ENCODE measurements around the gene WIPF2.
"Not testable (repeated sequence)": the region's sequence is repeated elsewhere in the genome, so short reads cannot be mapped to it uniquely, and the experiment has no call there.

WIPF2 gene

GRCh38 chr17:40191237-40192208, 27.6 kb upstream of the WIPF2 start:
- peak; percentile 45 to 94 (median 68) for DNase-seq
- intact Hi-C loops (cut with DNase I), result loop anchor here (5.0 kb wide), 1 partner anchor 179 kb away; no protein-coding TSS in a partner anchor

- intact Hi-C loops (cut with DNase I), result loop anchor here (5.0 kb wide), 1 partner anchor 181 kb away; no protein-coding TSS in a partner anchor
- DNase-seq, result peak in 1 of 10 donors; percentile 40
Measured at GRCh38 chr17:40192961-40193360, 26.1 kb upstream of the WIPF2 start.

DNA sequence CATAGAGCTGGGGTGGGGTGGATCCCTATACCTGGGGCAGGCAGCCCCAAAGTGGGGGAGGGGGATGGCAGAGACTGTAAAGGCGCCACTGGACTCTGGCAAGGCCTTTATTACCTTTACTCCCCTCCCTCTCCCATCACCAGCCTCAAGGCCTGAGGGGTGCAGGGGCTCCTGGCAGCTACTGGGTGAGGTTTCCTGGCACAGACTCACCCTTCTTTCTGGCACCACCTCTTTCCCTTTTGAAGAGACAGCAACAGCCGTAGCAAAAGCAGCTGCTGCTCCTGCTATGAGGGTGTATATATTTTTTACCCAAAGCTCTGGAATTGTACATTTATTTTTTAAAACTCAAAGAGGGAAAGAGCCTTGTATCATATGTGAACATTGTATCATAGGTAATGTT, 24.3 kb upstream of the WIPF2 start:
- intact Hi-C loops (cut with DNase I), result loop anchor here (5.0 kb wide), 1 partner anchor 183 kb away; no protein-coding TSS in a partner anchor

GRCh38 chr17:40197550-40197949, 21.6 kb upstream of the WIPF2 start:
- DNase-seq, result no peak
- intact Hi-C loops (cut with DNase I), result no loop called here

More for the DNA sequence above, 24.3 kb upstream of the WIPF2 start:
- DNase-seq, result no peak

- DNase-seq; intact Hi-C loops (cut with DNase I): not testable (repeated sequence)
Measured at GRCh38 chr17:40197965-40198456, 21.1 kb upstream of the WIPF2 start.

GRCh38 chr17:40198576-40198975, 20.5 kb upstream of the WIPF2 start:
- intact Hi-C loops (cut with DNase I), result no loop called here
- DNase-seq, result no peak

GRCh38 chr17:40203131-40203530, 16.0 kb upstream of the WIPF2 start:
- intact Hi-C loops (cut with DNase I), result no loop called here

GRCh38 chr17:40206193-40206592, 12.9 kb upstream of the WIPF2 start:
- DNase-seq; intact Hi-C loops (cut with DNase I): not testable (repeated sequence)

More at GRCh38 chr17:40203131-40203530, 16.0 kb upstream of the WIPF2 start:
- no peak for DNase-seq

GRCh38 chr17:40209404-40210093, 9.6 kb upstream of the WIPF2 start:
- intact Hi-C loops (cut with DNase I), result no loop called here
- DNase-seq, result no peak

DNA sequence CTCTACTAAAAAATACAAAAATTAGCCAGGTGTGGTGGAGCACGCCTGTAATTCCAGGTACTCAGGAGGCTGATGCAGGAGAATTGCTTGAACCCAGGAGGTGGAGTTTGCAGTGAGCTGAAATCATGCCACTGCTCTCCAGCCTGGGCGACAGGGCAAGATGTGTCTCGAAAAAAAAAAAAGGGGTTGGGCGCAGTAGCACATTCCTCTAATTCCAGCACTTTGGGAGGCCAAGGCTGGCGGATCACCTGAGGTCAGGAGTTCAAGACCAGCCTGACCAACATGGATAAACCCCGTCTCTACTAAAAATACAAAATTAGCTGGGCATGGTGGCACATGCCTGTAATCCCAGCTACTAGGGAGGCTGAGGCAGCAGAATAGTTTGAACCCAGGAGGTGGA, 5.2 kb upstream of the WIPF2 start:
- intact Hi-C loops (cut with DNase I), result not testable (repeated sequence)
- DNase-seq, result peak in 1 of 10 donors; percentile 11

- intact Hi-C loops (cut with DNase I), result loop anchor here (5.0 kb wide), 1 partner anchor 69 kb away; the partner anchor contains the start of gene CDC6
Measured at GRCh38 chr17:40218006-40218739, 931 bp upstream of the WIPF2 start.

DNA sequence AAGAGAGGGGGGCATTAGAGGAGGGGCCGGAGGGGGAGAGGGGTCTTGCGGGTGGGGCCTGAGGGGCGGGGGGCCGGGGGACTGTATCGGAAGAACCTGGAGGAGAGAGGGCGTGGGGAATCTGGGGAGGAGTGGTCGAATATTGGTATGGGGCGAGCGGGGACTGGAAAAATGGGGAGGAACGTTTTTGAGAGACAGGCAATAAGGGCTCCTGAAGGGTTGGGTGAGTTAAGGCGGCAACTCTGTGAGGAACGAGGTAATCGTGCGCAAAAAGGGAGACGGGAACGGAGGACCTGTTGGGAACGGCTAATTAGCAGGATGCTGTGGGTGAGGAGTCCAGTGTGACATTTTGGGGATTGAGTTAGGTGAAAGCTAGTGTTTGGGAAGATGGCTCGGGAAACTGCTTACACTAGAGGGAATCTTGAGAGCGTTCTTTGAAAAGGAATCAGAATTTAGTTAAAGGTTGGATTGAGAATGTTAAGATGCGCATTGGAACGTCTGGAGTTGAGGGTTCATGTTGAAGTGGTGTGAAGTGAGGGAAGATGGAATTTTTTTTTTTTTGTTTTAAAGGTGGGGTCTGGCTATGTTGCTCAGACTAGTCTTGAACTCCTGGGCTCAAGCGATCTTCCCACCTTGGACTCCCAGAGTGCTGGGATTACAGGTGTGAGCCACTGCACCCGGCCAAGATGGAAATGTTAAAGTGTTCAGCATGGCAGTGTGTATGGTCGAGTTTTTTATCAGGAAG, 662 bp downstream of the WIPF2 start:
- intact Hi-C loops (cut with DNase I), result loop anchor here (5.0 kb wide), 1 partner anchor 68 kb away; the partner anchor contains the start of gene CDC6
- peak in 6 of 10 donors; percentile 12 to 86 (median 30) for DNase-seq

More at GRCh38 chr17:40218006-40218739, 931 bp upstream of the WIPF2 start:
- peak in 1 of 10 donors; percentile 8 for DNase-seq

- intact Hi-C loops (cut with DNase I), result no loop called here
- DNase-seq, result peak in 6 of 10 donors; percentile 20 to 37 (median 34)
Measured at GRCh38 chr17:40224718-40225550, 5.8 kb downstream of the WIPF2 start.

GRCh38 chr17:40229146-40229545, 10.0 kb downstream of the WIPF2 start:
- DNase-seq; intact Hi-C loops (cut with DNase I): not testable (repeated sequence)

GRCh38 chr17:40230670-40231069, 11.6 kb downstream of the WIPF2 start:
- intact Hi-C loops (cut with DNase I), result no loop called here

GRCh38 chr17:40231928-40232327, 12.8 kb downstream of the WIPF2 start:
- intact Hi-C loops (cut with DNase I); DNase-seq: not testable (repeated sequence)

More at GRCh38 chr17:40230670-40231069, 11.6 kb downstream of the WIPF2 start:
- no peak for DNase-seq

DNA sequence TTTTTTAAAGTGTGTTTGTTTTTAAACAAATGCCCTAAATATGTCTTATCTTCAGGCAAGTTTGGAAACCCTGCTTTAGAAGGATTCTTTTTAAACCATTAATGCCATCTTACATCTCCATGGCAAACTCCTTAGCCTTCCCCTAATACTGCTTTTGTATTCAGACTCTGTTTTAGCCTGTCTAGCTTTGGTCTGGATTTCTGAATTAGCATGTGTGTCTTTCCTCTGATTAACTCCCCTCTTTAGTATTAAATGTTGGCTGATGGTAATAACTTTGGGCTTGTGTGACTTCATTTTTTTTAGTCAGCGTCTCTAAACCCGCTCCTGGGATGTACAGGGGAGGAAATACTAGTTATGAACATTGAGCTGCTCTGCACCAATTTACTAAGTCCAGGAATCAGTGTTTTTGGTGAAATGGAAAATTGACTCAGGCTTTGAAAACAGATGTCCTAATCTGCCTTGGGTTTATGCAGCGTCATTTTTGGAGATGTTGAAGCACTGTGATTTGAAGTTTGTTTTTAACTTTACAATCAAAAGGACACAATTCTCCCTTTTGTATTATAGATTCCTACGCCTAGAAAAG, 22.2 kb downstream of the WIPF2 start:
- intact Hi-C loops (cut with DNase I), result no loop called here
- no peak for DNase-seq

DNA sequence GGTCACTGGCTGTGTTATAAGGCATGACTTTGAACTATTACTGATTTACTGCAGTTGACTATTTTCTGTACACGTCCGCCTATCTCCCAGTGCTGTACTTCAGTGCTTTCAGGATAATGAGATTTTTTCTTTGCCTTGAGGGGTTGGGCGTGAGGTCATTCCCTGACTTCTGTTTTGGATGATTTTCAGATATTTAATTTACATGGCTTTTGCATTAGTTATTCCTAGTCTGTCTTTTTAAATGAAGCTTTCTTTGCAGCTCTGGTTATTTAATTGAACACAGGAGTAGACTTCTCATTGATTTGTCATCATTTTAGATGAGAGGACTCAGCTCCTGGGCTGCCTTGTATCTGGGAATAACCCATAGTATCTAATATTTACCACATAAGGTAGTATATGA, 23.7 kb downstream of the WIPF2 start:
- intact Hi-C loops (cut with DNase I), result no loop called here

More for the DNA sequence above, 23.7 kb downstream of the WIPF2 start:
- DNase-seq, result no peak
